Measurements from ENCODE around the gene KIF1A.

KIF1A gene

DNA sequence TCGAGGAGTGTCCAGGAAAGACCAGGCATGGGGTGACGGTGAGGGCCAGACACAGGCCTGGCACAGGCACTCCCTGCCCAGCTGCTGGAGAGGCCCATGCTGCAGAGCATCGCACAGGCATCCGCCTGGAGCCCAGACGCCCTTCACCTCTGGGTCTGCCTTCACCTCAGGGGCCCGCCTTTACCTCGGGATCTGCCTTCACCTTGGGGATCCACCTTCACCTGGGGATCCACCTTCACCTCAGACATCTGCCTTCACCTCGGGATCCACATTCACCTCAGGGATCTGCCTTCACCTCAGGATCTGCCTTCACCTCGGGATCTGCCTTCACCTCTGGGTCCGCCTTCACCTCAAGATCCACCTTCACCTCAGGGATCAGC is 7.7 kb downstream of the KIF1A start:
- TF ChIP-seq, protein P1, sequence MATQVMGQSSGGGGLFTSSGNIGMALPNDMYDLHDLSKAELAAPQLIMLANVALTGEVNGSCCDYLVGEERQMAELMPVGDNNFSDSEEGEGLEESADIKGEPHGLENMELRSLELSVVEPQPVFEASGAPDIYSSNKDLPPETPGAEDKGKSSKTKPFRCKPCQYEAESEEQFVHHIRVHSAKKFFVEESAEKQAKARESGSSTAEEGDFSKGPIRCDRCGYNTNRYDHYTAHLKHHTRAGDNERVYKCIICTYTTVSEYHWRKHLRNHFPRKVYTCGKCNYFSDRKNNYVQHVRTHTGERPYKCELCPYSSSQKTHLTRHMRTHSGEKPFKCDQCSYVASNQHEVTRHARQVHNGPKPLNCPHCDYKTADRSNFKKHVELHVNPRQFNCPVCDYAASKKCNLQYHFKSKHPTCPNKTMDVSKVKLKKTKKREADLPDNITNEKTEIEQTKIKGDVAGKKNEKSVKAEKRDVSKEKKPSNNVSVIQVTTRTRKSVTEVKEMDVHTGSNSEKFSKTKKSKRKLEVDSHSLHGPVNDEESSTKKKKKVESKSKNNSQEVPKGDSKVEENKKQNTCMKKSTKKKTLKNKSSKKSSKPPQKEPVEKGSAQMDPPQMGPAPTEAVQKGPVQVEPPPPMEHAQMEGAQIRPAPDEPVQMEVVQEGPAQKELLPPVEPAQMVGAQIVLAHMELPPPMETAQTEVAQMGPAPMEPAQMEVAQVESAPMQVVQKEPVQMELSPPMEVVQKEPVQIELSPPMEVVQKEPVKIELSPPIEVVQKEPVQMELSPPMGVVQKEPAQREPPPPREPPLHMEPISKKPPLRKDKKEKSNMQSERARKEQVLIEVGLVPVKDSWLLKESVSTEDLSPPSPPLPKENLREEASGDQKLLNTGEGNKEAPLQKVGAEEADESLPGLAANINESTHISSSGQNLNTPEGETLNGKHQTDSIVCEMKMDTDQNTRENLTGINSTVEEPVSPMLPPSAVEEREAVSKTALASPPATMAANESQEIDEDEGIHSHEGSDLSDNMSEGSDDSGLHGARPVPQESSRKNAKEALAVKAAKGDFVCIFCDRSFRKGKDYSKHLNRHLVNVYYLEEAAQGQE (IDR thresholded peaks at IDR 0.05; ENCODE audit: insufficient read depth in 1 of 2, low read depth in 2 of 2, low read length in 2 of 2): no peak
- TF ChIP-seq FOXP2 (optimal IDR thresholded peaks at IDR 0.05; ENCODE audit: borderline replicate concordance, extremely low read depth, extremely low read length, insufficient read depth) (no peak), SIN3A (IDR thresholded peaks at IDR 0.05; ENCODE audit: borderline replicate concordance, insufficient read depth, low read length) (no peak), TAF1 (IDR thresholded peaks at IDR 0.05; ENCODE audit: borderline replicate concordance, insufficient read depth, low read length) (no peak), POLR2AphosphoS5 (IDR thresholded peaks at IDR 0.05; ENCODE audit: low read depth, low read length) (no peak)

DNA sequence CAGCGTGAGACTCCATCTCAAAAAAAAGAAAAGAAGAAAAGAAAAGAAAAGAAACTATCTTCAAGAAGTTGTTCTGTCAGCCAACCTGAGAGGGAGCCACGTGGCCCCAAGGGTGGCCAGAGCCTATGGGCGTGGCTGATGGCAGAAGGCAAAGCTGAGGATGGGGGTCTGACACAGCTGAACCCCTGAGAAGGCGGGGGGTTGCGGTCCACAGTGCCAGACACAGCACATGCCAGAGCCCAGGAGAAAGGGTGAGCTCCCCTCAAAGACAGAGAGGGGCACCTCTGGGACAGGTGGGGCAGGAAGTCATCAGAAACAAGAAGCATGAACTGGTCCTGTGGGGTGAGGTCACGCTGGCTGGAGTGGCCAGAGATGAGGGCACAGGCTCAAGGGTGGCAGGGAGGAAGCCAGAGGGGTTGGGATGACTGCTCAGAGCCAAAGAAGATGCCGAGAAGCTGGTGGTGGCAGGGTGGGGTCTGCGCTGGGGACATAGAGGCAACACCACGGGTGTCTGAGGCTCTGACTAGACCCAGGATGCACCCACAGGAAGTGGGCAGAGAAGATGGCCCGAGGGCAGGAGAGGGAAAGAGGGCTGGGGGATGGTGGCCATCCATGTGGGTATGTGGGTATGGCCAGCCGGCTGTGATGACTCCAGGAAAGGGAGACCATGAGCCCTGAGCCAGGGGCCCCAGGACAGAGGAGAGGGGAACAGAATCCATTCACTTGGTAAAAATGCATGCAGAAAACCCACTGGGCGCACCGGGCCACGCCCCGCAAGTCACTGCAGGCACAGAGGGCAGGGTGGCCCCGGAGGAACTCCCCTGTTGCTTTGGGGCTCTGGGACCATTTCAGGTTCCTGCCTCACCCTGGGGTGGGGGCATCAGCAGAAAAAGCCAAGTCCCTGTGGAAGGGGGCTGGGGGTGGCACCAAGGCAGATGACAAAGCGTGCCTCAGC is 8.4 kb downstream of the KIF1A start:
- no peak for TF ChIP-seq SIN3A (IDR thresholded peaks at IDR 0.05; ENCODE audit: borderline replicate concordance, insufficient read depth, low read length)
- no peak for TF ChIP-seq TAF1 (IDR thresholded peaks at IDR 0.05; ENCODE audit: borderline replicate concordance, insufficient read depth, low read length)
- TF ChIP-seq POLR2AphosphoS5 (IDR thresholded peaks at IDR 0.05; ENCODE audit: low read depth, low read length): no peak
- TF ChIP-seq, protein P1 (IDR thresholded peaks at IDR 0.05; ENCODE audit: insufficient read depth in 1 of 2, low read depth in 2 of 2, low read length in 2 of 2): no peak
- no peak for TF ChIP-seq FOXP2 (optimal IDR thresholded peaks at IDR 0.05; ENCODE audit: borderline replicate concordance, extremely low read depth, extremely low read length, insufficient read depth)

DNA sequence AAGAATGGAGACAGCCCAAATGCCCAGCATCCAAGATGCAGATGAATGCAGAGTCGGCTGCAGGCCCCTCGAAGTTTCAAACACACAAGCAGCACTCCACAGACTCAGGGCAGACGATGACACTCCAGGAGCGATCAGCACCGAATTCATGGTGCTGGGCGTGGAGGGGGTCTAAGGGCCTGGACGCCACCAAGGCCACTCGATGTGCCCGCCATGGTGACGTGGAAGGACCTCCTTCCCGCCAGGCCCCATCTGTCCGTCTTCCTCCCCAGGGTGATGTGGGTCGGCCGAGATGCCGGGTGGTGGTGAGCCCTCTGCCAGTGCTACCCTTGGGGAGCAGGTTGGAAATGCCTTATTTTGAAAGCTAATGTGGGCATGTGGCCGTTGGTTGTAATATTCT is 9.4 kb downstream of the KIF1A start:
- no peak for TF ChIP-seq TAF1 (IDR thresholded peaks at IDR 0.05; ENCODE audit: borderline replicate concordance, insufficient read depth, low read length)
- TF ChIP-seq, protein P1 (IDR thresholded peaks at IDR 0.05; ENCODE audit: insufficient read depth in 1 of 2, low read depth in 2 of 2, low read length in 2 of 2): no peak
- TF ChIP-seq FOXP2 (optimal IDR thresholded peaks at IDR 0.05; ENCODE audit: borderline replicate concordance, extremely low read depth, extremely low read length, insufficient read depth): no peak
- no peak for TF ChIP-seq POLR2AphosphoS5 (IDR thresholded peaks at IDR 0.05; ENCODE audit: low read depth, low read length)
- no peak for TF ChIP-seq SIN3A (IDR thresholded peaks at IDR 0.05; ENCODE audit: borderline replicate concordance, insufficient read depth, low read length)

DNA sequence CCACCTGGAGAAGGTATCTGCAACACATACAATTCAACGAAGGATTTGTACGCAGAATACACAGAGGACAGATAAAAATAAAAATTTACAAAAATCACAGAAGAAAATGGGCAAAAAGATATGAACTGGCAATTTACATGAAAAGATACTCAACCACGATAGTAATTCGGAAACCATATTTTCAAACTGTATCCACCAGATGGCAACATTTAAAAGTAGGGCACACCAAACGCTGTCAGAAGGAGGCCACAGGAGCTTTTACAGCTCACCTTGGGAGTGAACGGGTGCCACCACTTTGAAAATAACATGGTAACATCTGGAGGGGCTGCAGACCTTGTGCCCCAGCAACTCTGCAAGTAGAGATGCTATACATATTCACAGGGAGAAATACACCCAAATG is 9.8 kb downstream of the KIF1A start:
- TF ChIP-seq, protein P1 (IDR thresholded peaks at IDR 0.05; ENCODE audit: insufficient read depth in 1 of 2, low read depth in 2 of 2, low read length in 2 of 2): no peak
- no peak for TF ChIP-seq TAF1 (IDR thresholded peaks at IDR 0.05; ENCODE audit: borderline replicate concordance, insufficient read depth, low read length)
- TF ChIP-seq FOXP2 (optimal IDR thresholded peaks at IDR 0.05; ENCODE audit: borderline replicate concordance, extremely low read depth, extremely low read length, insufficient read depth): no peak
- TF ChIP-seq POLR2AphosphoS5 (IDR thresholded peaks at IDR 0.05; ENCODE audit: low read depth, low read length): no peak
- TF ChIP-seq SIN3A (IDR thresholded peaks at IDR 0.05; ENCODE audit: borderline replicate concordance, insufficient read depth, low read length): no peak
